Measurements from ENCODE around the gene SAMD11.
A peak's percentile ranks its signal among the peaks of the same experiment; 100 is the strongest.

Gene SAMD11

GRCh38 chr1:980602-981395 is 57.1 kb downstream of the SAMD11 start:
- no peak overlapping the region for H3K4me3 ChIP-seq (ENCODE audit: low read length)
- TF ChIP-seq CTCF (conservative IDR thresholded peaks at IDR 0.05; ENCODE audit: low read depth, low read length), result no peak
- no peak for DNase-seq (ENCODE audit: low read depth)

DNA sequence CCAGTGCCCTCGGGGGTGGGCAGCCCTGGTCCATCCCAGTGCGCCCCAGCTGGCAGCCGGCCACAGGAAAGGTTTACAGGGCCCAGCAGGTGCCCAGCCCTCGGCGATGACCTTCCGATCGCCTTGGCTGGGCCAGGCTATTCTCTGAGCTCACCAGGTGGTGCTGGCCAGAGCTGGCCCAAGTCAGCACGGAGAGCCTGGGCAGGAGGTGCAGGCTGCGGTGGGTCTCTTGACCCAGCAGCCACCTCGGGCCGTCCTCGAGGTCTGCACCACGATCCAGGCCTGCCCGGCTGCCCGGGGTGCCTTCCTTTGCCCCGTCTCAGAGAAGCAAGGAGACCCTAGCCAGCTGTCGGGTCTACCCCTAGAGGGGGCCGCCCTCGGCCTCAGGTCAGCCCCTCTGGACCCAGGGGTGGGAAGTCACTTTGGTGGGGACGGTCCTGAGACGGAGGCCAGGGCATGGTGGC is 57.8 kb downstream of the SAMD11 start:
- DNase-seq (ENCODE audit: low read depth), result no peak
- no peak overlapping the region for H3K4me3 ChIP-seq (ENCODE audit: low read length)
- TF ChIP-seq CTCF (conservative IDR thresholded peaks at IDR 0.05; ENCODE audit: low read depth, low read length), result no peak

DNA sequence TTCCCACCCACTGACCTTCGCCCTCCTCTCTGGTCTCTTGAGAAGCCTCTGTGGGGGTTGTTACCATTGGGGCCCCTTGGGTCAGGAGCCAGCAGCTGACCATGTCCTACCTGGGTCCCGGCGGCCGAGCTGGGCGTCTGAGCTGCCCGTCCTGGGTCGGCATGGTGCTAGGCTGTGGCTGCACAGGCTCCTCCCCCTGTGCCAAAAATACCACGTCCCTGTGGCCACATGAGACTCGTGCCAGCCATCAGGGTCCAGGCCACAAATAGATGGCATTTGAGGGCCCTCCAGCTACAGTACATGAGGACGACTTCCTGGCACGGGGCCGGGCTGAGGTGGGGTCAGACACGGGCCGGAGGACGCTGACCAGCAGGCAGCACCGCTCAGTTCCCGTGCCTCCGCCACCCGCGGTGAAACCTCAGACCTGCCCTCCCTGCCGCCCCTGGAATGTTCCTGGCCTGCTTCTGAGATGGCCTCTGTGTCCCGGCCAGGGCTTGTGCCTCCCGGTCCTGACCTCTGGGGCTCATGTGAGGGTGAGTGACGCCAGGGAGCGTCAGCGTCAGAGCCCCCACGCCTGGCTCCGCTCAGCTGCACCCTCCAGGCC is 58.3 kb downstream of the SAMD11 start, which contains the start of gene PERM1:
Gene PERM1 (minus strand): TSS at position 139 of the 604 bp plus-strand sequence. CDS start 1,064 bp downstream, outside the sequence.
- no peak within 1 kb of the TSS for H3K4me3 ChIP-seq (ENCODE audit: low read length)
- DNase-seq (ENCODE audit: low read depth), result no peak
- no peak for TF ChIP-seq CTCF (conservative IDR thresholded peaks at IDR 0.05; ENCODE audit: low read depth, low read length)

DNA sequence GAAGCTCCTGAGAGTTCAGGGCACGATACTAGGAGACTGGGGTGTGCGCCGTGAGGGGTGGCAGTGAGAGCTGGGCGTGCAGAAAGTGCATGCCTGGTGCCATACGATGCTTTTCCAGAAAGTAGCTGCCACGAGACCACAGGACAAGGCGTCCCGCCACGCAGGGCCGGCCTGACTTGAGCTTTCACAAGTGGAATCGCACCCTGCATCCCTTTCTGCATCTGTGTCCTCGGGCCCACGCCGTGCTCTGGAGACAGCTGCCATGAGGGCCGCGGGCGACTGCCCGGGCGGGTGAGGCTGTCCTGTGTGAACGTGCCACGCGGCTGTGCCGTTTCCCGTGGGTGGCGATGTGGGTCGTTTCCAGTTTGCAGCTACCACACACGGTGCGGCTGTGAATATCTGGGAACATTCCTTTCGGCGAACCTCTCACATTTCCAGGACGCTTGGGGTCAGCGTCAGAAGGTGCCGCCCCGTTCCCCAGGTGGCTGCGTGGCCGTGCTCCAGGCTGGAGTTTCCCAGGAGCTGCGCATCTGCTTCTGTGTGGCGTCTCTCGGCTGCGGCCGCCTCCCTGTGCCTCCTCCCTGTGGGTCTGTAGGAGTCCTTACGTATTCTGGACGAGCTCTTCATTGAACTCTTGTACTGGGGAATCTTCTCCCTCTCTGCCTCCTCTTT is 59.2 kb downstream of the SAMD11 start:
- no peak for DNase-seq (ENCODE audit: low read depth)
- no peak overlapping the region for H3K4me3 ChIP-seq (ENCODE audit: low read length)
- no peak for TF ChIP-seq CTCF (conservative IDR thresholded peaks at IDR 0.05; ENCODE audit: low read depth, low read length)

DNA sequence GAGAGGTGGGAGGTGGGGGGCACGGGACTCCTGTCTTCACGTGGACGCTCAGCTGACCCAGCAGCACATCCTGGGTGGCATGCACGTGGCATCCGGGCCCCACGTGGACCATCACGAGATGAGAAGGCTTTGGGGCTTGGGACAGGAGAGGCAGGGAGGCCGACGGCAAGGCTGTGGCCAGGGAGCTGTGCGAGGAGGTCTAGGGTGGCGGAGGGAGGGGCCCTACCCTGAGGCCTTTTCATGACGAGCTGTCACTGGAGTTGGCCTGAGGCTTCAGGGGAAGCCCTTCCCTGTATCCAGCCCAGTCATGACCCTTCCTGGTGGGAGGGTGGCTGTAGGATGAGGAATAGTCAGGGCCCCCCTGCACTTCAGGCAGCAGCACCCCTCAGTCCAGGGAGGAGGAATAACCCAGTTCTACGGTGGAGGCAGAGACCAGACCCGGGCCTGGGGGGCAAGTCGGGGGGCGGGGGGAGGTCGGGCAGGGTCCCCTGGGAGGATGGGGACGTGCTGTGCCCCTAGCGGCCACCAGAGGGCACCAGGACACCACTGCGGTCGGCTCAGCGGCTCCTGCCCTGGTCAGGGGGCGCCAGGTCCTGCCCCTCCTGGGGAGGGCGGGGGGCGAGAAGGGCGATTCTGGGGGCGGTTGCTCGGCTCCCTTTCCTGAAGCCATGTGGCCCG is 60.2 kb downstream of the SAMD11 start:
- TF ChIP-seq CTCF (conservative IDR thresholded peaks at IDR 0.05; ENCODE audit: low read depth, low read length), result peak; percentile 75
- no peak for DNase-seq (ENCODE audit: low read depth)
- H3K4me3 ChIP-seq (ENCODE audit: low read length), result no peak overlapping the region

GRCh38 chr1:984476-984814 is 60.7 kb downstream of the SAMD11 start:
- TF ChIP-seq CTCF (conservative IDR thresholded peaks at IDR 0.05; ENCODE audit: low read depth, low read length), result no peak
- H3K4me3 ChIP-seq (ENCODE audit: low read length), result no peak overlapping the region
- no peak for DNase-seq (ENCODE audit: low read depth)
